HepG2 (cell line): ENCODE data around the gene SUSD4. TPM values are rescaled to one million over a fixed set of nuclear protein-coding genes. Genes with fewer than 3 reads are reported as not detected.

Experiments
- ATAC-seq: fragments of 200-7000 bp; cut with Tn5 transposase; 3 replicates; pipeline ENCODE4 v1.9.1; 2020; ENCODE audit warnings: mild to moderate bottlenecking, moderate library complexity
- BruUV-seq: library from RNA; stranded (reverse); fragments of 400-500 nt; replicated peaks from 2 replicates; lab custom pipeline; 2021; lab: Mats Ljungman, UMichigan
- CTCF ChIA-PET: fragments of 300-600 bp; formaldehyde crosslinking; extraction: SDS; loops from one replicate; lab custom pipeline; 2021; ENCODE audit warnings: low total read pairs, inconsistent platforms, low intra/inter-chr PET ratio; lab: Yijun Ruan, JAX
- POLR2A ChIA-PET: fragments of 350-600 bp; sonication (Branson Sonifier 250); formaldehyde crosslinking; loops from one replicate; lab custom pipeline; 2020; ENCODE audit warnings: antibody characterized with exemption, inconsistent platforms; lab: Yijun Ruan, JAX
- DNase-seq: peaks from one replicate; pipeline ENCODE4 v3.0.0-alpha.2; 2015; ENCODE audit warnings: low spot score
- FAIRE-seq: peaks from 3 replicates; lab custom pipeline; 2011; peaks lifted over from hg19 to GRCh38; lab: Jason Lieb, UNC
- H2AFZ ChIP-seq: one replicate; pipeline ENCODE4 v1.6.1; 2011; ENCODE audit warnings: low read length, inconsistent platforms
- H3K27ac ChIP-seq: fragments of 300-600 bp; 3 replicates; pipeline ENCODE4 v1.8.0; 2011; ENCODE audit warnings: mixed run types, mild to moderate bottlenecking, mixed read lengths, low read length, inconsistent platforms; ENCODE audit not compliant: insufficient read depth; ENCODE audit errors: extremely low read length
- H3K27me3 ChIP-seq, 2 experiments: fragments of 200-600 bp in 1 of 2; 2 replicates in 1 of 2; 3 replicates in 1 of 2; pipeline versions ENCODE4 v1.6.0 to v1.8.0; 2011; ENCODE audit warnings: low read length in 2 of 2, mild to moderate bottlenecking in 2 of 2, moderate library complexity in 2 of 2, inconsistent platforms in 1 of 2; ENCODE audit not compliant: insufficient read depth in 2 of 2, control insufficient read depth in 1 of 2
- H3K36me3 ChIP-seq, 2 experiments: fragments of 200-600 bp in 1 of 2; replicated peaks in 1 of 2; 2 replicates in 1 of 2; 3 replicates in 1 of 2; pipeline versions ENCODE4 v1.5.1 to v1.8.0; 2011; ENCODE audit warnings: low read length in 2 of 2, inconsistent platforms in 1 of 2; ENCODE audit not compliant: insufficient read depth in 2 of 2, control insufficient read depth in 1 of 2
- H3K4me1 ChIP-seq: 2 replicates; pipeline ENCODE4 v1.5.1; 2012; ENCODE audit warnings: low read length, inconsistent platforms; ENCODE audit not compliant: insufficient read depth
- H3K4me2 ChIP-seq: 2 replicates; pipeline ENCODE4 v1.6.0; 2011; ENCODE audit warnings: low read depth, low read length, inconsistent platforms
- H3K4me3 ChIP-seq, 3 experiments: fragments of 200-600 bp in 1 of 3; sonication (generic), shearing (Covaris generic) in 1 of 3; replicated peaks in 1 of 3; 2 replicates each; pipeline ENCODE4 v1.5.1; 2011 to 2016; ENCODE audit warnings: low read length in 3 of 3, inconsistent platforms in 2 of 3, low read depth in 2 of 3, mild to moderate bottlenecking in 2 of 3, control low read depth in 1 of 3, mixed read lengths in 1 of 3; ENCODE audit not compliant: insufficient read depth in 1 of 3
- H3K79me2 ChIP-seq: one replicate; pipeline ENCODE4 v1.6.1; 2011; ENCODE audit warnings: low read length, inconsistent platforms; ENCODE audit not compliant: insufficient read depth
- H3K9ac ChIP-seq: 2 replicates; pipeline ENCODE4 v1.6.0; 2011; ENCODE audit warnings: mild to moderate bottlenecking, low read depth, low read length, inconsistent platforms; ENCODE audit not compliant: insufficient read depth
- H3K9me3 ChIP-seq: 2 replicates; pipeline ENCODE4 v1.5.1; 2012; ENCODE audit warnings: mild to moderate bottlenecking, low read length
- H4K20me1 ChIP-seq: 2 replicates; pipeline ENCODE4 v1.6.0; 2011; ENCODE audit warnings: inconsistent platforms, mild to moderate bottlenecking, low read length, moderate library complexity; ENCODE audit not compliant: insufficient read depth
- ZNF337 ChIP-seq: sonication (generic); formaldehyde crosslinking; IDR thresholded peaks from 2 replicates; pipeline ENCODE4 v1.5.1; 2020; ENCODE audit warnings: missing genetic modification reagents, low read depth, mild to moderate bottlenecking, borderline replicate concordance
- ZNF879 ChIP-seq: sonication (generic); formaldehyde crosslinking; IDR thresholded peaks from 2 replicates; pipeline ENCODE4 v1.8.1; 2023; ENCODE audit warnings: missing genetic modification reagents
- WGBS: methylation state at CpG from one replicate; pipeline ENCODE4 v1.1.6; 2017; ENCODE audit warnings: low lambda C conversion rate; 5-methylcytosine and 5-hydroxymethylcytosine counted together
- in situ Hi-C: cut with HindIII; loops from 2 replicates; pipeline ENCODE4 v1.10.0; 2017; ENCODE audit warnings: low pct_unique_long_range_greater_than_20kb; ENCODE audit not compliant: extremely low pct_ligation_motif_present
- intact Hi-C: fragments of 100-400 bp; cut with micrococcal nuclease; formaldehyde crosslinking; loops from one replicate; pipeline ENCODE4 v1.10.0; 2022; ENCODE audit not compliant: unreplicated experiment
- polyA plus RNA-seq, 8 experiments: library from polyadenylated mRNA; depleted of rRNA in 3 of 8; stranded (reverse) in 7 of 8; unstranded in 1 of 8; fragments of >200 nt; fragmentation: Illumina TruSeq in 4 of 8; extraction: Trizol in 4 of 8; gene quantifications; 2 replicates each; pipeline versions ENCODE4 v1.2.1 to v1.2.3, GENCODE V29; 2011 to 2016; ENCODE audit warnings: low read depth in 4 of 8, missing spikeins in 1 of 8, mixed read lengths in 1 of 8; ENCODE audit not compliant: insufficient read depth in 1 of 8
- total RNA-seq, 5 experiments: library from RNA; depleted of rRNA; stranded (reverse); fragments of >200 nt; fragmentation: Illumina TruSeq; extraction: Trizol; gene quantifications; 2 replicates each; pipeline ENCODE4 v1.2.3, GENCODE V29; 2016; ENCODE audit warnings: low read depth in 1 of 5
- TF ChIP-seq, protein P1 (sequence below), 2 experiments: fragments of 450-650 bp in 1 of 2; sonication (generic) in 1 of 2; formaldehyde crosslinking in 1 of 2; IDR thresholded peaks; 2 replicates each; pipeline versions ENCODE4 v1.6.1 to v1.8.0; 2016 to 2022; ENCODE audit warnings: antibody characterized with exemption in 1 of 2, mild to moderate bottlenecking in 1 of 2, missing genetic modification reagents in 1 of 2

Gene SUSD4
- total and polyA plus RNA-seq, 2 of the 13 experiments (the other 11 are each of a cell fraction or from before 2014, with no cell fraction given): not detected

DNA sequence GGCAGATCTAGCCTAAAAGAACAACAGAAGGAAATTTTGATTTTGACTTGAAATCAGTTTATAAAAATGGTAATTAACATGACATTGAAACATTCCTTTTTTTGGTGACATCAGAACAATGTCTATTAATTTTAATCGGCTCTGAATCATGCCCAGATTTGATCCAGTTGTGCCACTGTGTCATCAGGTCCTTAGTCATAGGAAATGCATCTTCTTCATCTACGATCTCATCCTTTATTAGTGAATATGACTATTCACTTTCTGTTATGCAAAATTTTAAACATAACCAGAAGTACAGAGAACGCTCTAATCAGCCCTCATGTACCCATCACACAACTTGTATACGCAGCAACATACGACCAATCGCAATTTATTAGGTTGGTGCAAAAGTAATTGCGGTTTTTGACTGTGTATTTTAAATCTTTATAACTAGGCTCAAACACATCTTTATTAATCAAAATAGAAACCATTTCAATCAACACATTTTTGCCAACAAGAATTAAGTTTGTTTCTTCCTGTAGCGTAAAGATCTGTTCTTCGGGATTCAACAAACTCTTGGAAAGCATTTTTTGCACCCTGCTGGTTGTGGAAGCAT, 180.6 kb downstream of the SUSD4 start:
- BruUV-seq: no TSS peak
- ChIA-PET POLR2A (no interaction called here), CTCF (no interaction called here)
- TF ChIP-seq ZNF879 (CRISPR knock-in tag) (no peak), ZNF337 (CRISPR knock-in tag) (no peak)
- TF ChIP-seq, protein P1, sequence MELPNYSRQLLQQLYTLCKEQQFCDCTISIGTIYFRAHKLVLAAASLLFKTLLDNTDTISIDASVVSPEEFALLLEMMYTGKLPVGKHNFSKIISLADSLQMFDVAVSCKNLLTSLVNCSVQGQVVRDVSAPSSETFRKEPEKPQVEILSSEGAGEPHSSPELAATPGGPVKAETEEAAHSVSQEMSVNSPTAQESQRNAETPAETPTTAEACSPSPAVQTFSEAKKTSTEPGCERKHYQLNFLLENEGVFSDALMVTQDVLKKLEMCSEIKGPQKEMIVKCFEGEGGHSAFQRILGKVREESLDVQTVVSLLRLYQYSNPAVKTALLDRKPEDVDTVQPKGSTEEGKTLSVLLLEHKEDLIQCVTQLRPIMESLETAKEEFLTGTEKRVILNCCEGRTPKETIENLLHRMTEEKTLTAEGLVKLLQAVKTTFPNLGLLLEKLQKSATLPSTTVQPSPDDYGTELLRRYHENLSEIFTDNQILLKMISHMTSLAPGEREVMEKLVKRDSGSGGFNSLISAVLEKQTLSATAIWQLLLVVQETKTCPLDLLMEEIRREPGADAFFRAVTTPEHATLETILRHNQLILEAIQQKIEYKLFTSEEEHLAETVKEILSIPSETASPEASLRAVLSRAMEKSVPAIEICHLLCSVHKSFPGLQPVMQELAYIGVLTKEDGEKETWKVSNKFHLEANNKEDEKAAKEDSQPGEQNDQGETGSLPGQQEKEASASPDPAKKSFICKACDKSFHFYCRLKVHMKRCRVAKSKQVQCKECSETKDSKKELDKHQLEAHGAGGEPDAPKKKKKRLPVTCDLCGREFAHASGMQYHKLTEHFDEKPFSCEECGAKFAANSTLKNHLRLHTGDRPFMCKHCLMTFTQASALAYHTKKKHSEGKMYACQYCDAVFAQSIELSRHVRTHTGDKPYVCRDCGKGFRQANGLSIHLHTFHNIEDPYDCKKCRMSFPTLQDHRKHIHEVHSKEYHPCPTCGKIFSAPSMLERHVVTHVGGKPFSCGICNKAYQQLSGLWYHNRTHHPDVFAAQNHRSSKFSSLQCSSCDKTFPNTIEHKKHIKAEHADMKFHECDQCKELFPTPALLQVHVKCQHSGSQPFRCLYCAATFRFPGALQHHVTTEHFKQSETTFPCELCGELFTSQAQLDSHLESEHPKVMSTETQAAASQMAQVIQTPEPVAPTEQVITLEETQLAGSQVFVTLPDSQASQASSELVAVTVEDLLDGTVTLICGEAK (IDR thresholded peaks at IDR 0.05): peak; percentile 66; the same call in 1 of the 2 replicates
- TF ChIP-seq, protein P1 (CRISPR knock-in tag; IDR thresholded peaks at IDR 0.05): no peak
- no peak for ATAC-seq
- in situ Hi-C loops (no loop called here), intact Hi-C loops (no loop called here)
- no peak overlapping the region for H3K4me2 ChIP-seq
- H2AFZ ChIP-seq: no peak overlapping the region
- no peaks in the 10 kb centered on the region for H4K20me1 ChIP-seq
- H3K36me3 ChIP-seq: no peaks in the 10 kb centered on the region
- FAIRE-seq: no peak
- H3K79me2 ChIP-seq: no peaks in the 10 kb centered on the region
- no peaks in the 10 kb centered on the region for H3K9me3 ChIP-seq
- H3K4me3 ChIP-seq: no peak overlapping the region
- H3K9ac ChIP-seq: no peak overlapping the region
- H3K27ac ChIP-seq: no peak overlapping the region
- H3K4me1 ChIP-seq: peaks cover under 1% of the 10 kb centered on the region; the same call in 1 of the 2 replicates
- 64% methylated on average over 9 of the region's 9 CpGs for WGBS
- DNase-seq: no peak
- H3K27me3 ChIP-seq: peaks cover 0 to 10% of the 10 kb centered on the region in 2 experiments; a peak in 1 of 5 replicates
